CD14-positive monocyte (primary cell): Measurements from ENCODE around the gene TPRKB. TPM values are rescaled to one million over a fixed set of nuclear protein-coding genes. Genes with fewer than 3 reads are reported as not detected.
"Not testable (repeated sequence)": the region's sequence is repeated elsewhere in the genome, so short reads cannot be mapped to it uniquely, and the experiment has no call there.

Experiments
- DNase-seq, 3 donors: peaks; one replicate each; pipeline ENCODE4 v3.0.0-alpha.2; 2011 to 2022
- H2AFZ ChIP-seq: 2 replicates; pipeline ENCODE4 v1.6.0; 2012; ENCODE audit warnings: mild to moderate bottlenecking, low read depth, low read length, inconsistent platforms; ENCODE audit not compliant: insufficient read depth, poor library complexity, severe bottlenecking
- H3K27ac ChIP-seq, 2 donors: 1 replicate in 1 of 2; 2 replicates in 1 of 2; pipeline ENCODE4 v1.5.1; 2012 to 2013; ENCODE audit warnings: low read length in 2 of 2, control low read depth in 1 of 2, inconsistent platforms in 1 of 2, low read depth in 1 of 2, mild to moderate bottlenecking in 1 of 2
- H3K27me3 ChIP-seq, 2 donors: one replicate each; pipeline versions ENCODE4 v1.6.0 to v1.6.1; 2011 to 2013; ENCODE audit warnings: low read length in 2 of 2; ENCODE audit not compliant: control insufficient read depth in 2 of 2, insufficient read depth in 2 of 2
- H3K36me3 ChIP-seq, 2 donors: replicated peaks in 1 of 2; 1 replicate in 1 of 2; 2 replicates in 1 of 2; pipeline versions ENCODE4 v1.5.1 to v1.6.1; 2012 to 2013; ENCODE audit warnings: low read length in 2 of 2, control low read depth in 1 of 2, inconsistent platforms in 1 of 2, mild to moderate bottlenecking in 1 of 2; ENCODE audit not compliant: insufficient read depth in 2 of 2, control insufficient read depth in 1 of 2
- H3K4me1 ChIP-seq, 2 donors: 1 replicate in 1 of 2; 2 replicates in 1 of 2; pipeline versions ENCODE4 v1.5.1 to v1.6.1; 2012 to 2013; ENCODE audit warnings: low read length in 2 of 2, control low read depth in 1 of 2, inconsistent platforms in 1 of 2, mild to moderate bottlenecking in 1 of 2, moderate library complexity in 1 of 2; ENCODE audit not compliant: insufficient read depth in 2 of 2, control insufficient read depth in 1 of 2
- H3K4me2 ChIP-seq: replicated peaks from 2 replicates; pipeline ENCODE3; 2012; ENCODE audit warnings: low read length, moderate library complexity, mild to moderate bottlenecking; ENCODE audit not compliant: poor library complexity, severe bottlenecking; ENCODE audit errors: extremely low read depth
- H3K4me3 ChIP-seq, 3 experiments: fragments of 200-600 bp in 1 of 3; sonication (generic) in 1 of 3; replicated peaks in 1 of 3; 1 replicate in 2 of 3; 2 replicates in 1 of 3; pipeline ENCODE4 v1.5.1; 2011 to 2013; ENCODE audit warnings: low read length in 3 of 3, mild to moderate bottlenecking in 3 of 3, control low read depth in 2 of 3, low read depth in 2 of 3, inconsistent platforms in 1 of 3, moderate library complexity in 1 of 3
- H3K79me2 ChIP-seq: 2 replicates; pipeline ENCODE4 v1.6.0; 2012; ENCODE audit warnings: mild to moderate bottlenecking, control low read depth, inconsistent platforms, low read length, moderate library complexity; ENCODE audit not compliant: insufficient read depth
- H3K9ac ChIP-seq: 2 replicates; pipeline ENCODE4 v1.6.0; 2017; ENCODE audit warnings: low read length, mild to moderate bottlenecking; ENCODE audit not compliant: insufficient read depth, poor library complexity, severe bottlenecking
- H3K9me3 ChIP-seq, 2 donors: replicated peaks in 1 of 2; 1 replicate in 1 of 2; 2 replicates in 1 of 2; pipeline versions ENCODE4 v1.5.1 to v1.6.1; 2012 to 2013; ENCODE audit warnings: low read length in 2 of 2, control low read depth in 1 of 2; ENCODE audit not compliant: control insufficient read depth in 1 of 2, insufficient read depth in 1 of 2
- H4K20me1 ChIP-seq: 2 replicates; pipeline ENCODE4 v1.6.0; 2012; ENCODE audit warnings: mild to moderate bottlenecking, low read length, control low read depth, moderate library complexity; ENCODE audit not compliant: insufficient read depth
- H3K27ac Mint-ChIP-seq, 7 donors: one replicate each; pipeline ENCODE4 v1.8.0; 2020; ENCODE audit warnings: mild to moderate bottlenecking in 7 of 7, mixed read lengths in 7 of 7, moderate library complexity in 6 of 7, inconsistent platforms in 2 of 7
- H3K27me3 Mint-ChIP-seq, 3 donors: one replicate each; pipeline ENCODE4 v1.8.0; 2021 to 2022; ENCODE audit warnings: low read depth in 3 of 3, mild to moderate bottlenecking in 3 of 3, mixed read lengths in 3 of 3, moderate library complexity in 3 of 3, inconsistent platforms in 1 of 3
- H3K36me3 Mint-ChIP-seq, 2 donors: one replicate each; pipeline ENCODE4 v1.8.0; 2020; ENCODE audit warnings: mixed read lengths in 2 of 2, inconsistent platforms in 1 of 2, mild to moderate bottlenecking in 1 of 2
- H3K4me1 Mint-ChIP-seq: one replicate; pipeline ENCODE4 v1.8.0; 2020; ENCODE audit warnings: mild to moderate bottlenecking, mixed read lengths
- H3K4me3 Mint-ChIP-seq, 2 donors: one replicate each; pipeline ENCODE4 v1.8.0; 2020; ENCODE audit warnings: mild to moderate bottlenecking in 2 of 2, mixed read lengths in 2 of 2, moderate library complexity in 1 of 2
- H3K9me3 Mint-ChIP-seq, 7 donors: one replicate each; pipeline ENCODE4 v1.8.0; 2020 to 2022; ENCODE audit warnings: mixed read lengths in 7 of 7, mild to moderate bottlenecking in 6 of 7, moderate library complexity in 6 of 7, inconsistent platforms in 2 of 7
- WGBS: methylation state at CpG from one replicate; pipeline ENCODE4 v1.1.5; 2013; ENCODE audit warnings: missing lambda C conversion rate; ENCODE audit not compliant: insufficient coverage; 5-methylcytosine and 5-hydroxymethylcytosine counted together
- intact Hi-C, 2 donors: fragments of 100-400 bp; cut with micrococcal nuclease; formaldehyde crosslinking; loops; one replicate each; pipeline versions ENCODE4 v1.15.0 to v1.15.1; 2023
- polyA plus RNA-seq, 3 donors: library from polyadenylated mRNA; depleted of rRNA in 1 of 3; unstranded in 2 of 3; stranded (reverse) in 1 of 3; fragments of 300-500 nt in 2 of 3; fragments of >200 nt in 1 of 3; fragmentation: Illumina TruSeq in 2 of 3; gene quantifications; 1 replicate in 2 of 3; 2 replicates in 1 of 3; pipeline ENCODE4 v1.2.3, GENCODE V29; 2012 to 2021
- TF ChIP-seq, protein P1 (sequence below): fragments of 200-600 bp; IDR thresholded peaks from one replicate; pipeline ENCODE4 v1.8.0; 2022; ENCODE audit warnings: antibody characterized with exemption, mild to moderate bottlenecking

TPRKB gene
- polyA plus RNA-seq, 3 donors: 26.9 to 69.1 (median 65.8) TPM

DNA sequence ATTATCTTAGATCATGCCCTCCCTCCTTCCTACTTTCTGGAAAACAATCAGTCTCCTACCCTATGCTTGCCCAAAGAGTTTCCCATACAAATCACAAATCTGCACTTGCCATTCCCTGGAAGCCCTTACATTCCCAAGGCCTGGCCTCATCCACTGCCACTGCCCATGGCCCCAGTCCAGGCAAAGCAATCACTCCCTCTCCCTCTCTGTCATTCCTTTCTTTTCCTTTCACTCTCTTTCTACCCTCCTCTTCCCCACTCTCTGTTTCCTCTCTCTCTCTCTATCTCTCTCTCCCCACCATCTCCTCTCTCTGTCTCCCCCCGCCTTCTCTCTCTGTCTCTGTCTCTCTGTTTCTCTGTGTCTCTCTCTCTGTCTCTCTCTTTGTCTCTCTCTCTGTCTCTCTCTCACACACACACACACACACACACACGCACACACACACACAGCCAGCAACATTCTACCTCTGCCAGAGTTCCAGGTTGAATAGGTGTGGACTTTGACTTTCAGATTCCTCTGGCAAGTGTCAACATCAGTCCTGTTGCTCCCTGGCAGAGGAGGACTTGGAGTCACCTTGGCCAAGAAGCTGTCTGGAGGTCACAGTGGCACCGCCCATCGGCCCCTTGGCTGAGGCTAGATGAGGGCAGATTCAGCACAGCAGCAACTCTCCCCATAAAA, 51.2 kb downstream of the TPRKB start:
- H3K4me3 Mint-ChIP-seq: no peak overlapping the region
- no peaks in the 10 kb centered on the region for H3K36me3 Mint-ChIP-seq
- Histone ChIP-seq H3K4me2 (no peak overlapping the region), H3K36me3 (no peaks in the 10 kb centered on the region), H3K9me3 (no peaks in the 10 kb centered on the region), H3K79me2 (no peaks in the 10 kb centered on the region), H3K9ac (no peak overlapping the region), H3K4me3 (no peak overlapping the region), H3K27ac (no peak overlapping the region), H2AFZ (no peak overlapping the region), H3K4me1 (no peaks in the 10 kb centered on the region), H4K20me1 (no peaks in the 10 kb centered on the region), H3K27me3 (no peaks in the 10 kb centered on the region)
- DNase-seq: no peak
- intact Hi-C loops: no loop called here
- WGBS: 93% methylated on average over 3 of the region's 4 CpGs
- peak overlapping the region in 1 of 7 donors; percentile 55 for H3K27ac Mint-ChIP-seq
- H3K27me3 Mint-ChIP-seq: peaks cover 0 to 8% (median 2%) of the 10 kb centered on the region in 3 donors
- peaks cover 0 to 3% (median 0%) of the 10 kb centered on the region in 7 donors for H3K9me3 Mint-ChIP-seq
- peaks cover 8% of the 10 kb centered on the region for H3K4me1 Mint-ChIP-seq
- TF ChIP-seq, protein P1, sequence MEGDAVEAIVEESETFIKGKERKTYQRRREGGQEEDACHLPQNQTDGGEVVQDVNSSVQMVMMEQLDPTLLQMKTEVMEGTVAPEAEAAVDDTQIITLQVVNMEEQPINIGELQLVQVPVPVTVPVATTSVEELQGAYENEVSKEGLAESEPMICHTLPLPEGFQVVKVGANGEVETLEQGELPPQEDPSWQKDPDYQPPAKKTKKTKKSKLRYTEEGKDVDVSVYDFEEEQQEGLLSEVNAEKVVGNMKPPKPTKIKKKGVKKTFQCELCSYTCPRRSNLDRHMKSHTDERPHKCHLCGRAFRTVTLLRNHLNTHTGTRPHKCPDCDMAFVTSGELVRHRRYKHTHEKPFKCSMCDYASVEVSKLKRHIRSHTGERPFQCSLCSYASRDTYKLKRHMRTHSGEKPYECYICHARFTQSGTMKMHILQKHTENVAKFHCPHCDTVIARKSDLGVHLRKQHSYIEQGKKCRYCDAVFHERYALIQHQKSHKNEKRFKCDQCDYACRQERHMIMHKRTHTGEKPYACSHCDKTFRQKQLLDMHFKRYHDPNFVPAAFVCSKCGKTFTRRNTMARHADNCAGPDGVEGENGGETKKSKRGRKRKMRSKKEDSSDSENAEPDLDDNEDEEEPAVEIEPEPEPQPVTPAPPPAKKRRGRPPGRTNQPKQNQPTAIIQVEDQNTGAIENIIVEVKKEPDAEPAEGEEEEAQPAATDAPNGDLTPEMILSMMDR: no peak

DNA sequence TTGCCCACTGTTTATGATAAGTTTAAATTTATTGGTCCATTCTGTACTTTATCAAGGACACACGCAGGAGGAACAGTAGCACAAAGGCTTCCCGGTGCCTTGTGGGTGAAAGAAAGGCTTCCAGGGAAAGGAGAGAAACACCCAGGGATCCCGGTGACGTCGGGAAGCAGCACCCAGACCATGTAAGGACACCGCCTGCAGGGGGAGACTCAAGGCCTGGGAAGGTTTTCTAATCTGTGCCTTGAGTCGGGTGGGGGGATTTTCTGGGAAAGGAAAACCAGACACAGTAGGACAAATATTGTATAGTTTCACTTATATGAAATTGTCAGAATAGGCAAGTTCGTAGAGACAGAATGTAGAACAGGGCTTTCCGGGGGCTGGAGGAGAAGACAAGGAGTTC, 52.2 kb downstream of the TPRKB start:
- H3K9me3 Mint-ChIP-seq, H3K4me3 ChIP-seq, H3K36me3 ChIP-seq, H3K79me2 ChIP-seq, DNase-seq, H3K4me3 Mint-ChIP-seq, H3K27me3 ChIP-seq, H3K27ac Mint-ChIP-seq, H3K4me1 Mint-ChIP-seq, H4K20me1 ChIP-seq, H3K4me2 ChIP-seq, H3K9ac ChIP-seq, H3K4me1 ChIP-seq, intact Hi-C loops, H3K36me3 Mint-ChIP-seq, H3K9me3 ChIP-seq, H2AFZ ChIP-seq, H3K27ac ChIP-seq, H3K27me3 Mint-ChIP-seq: not testable (repeated sequence)
- WGBS: no CpG with 5 or more reads among the region's 9 CpGs

DNA sequence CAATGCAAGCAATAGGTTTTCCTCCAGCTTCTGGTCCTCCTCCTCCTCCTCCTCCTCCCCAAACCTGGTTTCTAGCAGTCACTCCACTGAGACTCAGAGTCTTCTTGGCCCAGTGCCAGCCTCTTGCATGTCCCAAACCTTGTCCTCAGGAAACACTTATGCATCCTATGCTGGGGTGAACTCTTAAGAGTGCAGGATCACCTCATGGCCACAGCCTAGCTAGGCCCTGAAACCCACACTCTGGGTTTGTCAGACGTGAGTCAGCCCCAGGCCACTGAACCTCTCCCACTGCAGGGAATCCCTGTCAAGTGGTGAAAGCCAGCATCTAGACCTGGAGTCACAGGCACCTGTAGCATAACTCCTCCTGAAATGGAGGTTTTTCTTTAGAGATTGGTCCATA, 52.8 kb downstream of the TPRKB start:
- H3K4me3 ChIP-seq, H3K9me3 ChIP-seq, H3K36me3 ChIP-seq, H3K4me3 Mint-ChIP-seq, H3K4me2 ChIP-seq, intact Hi-C loops, H3K79me2 ChIP-seq, H3K36me3 Mint-ChIP-seq, H3K4me1 ChIP-seq, H4K20me1 ChIP-seq, H3K27ac ChIP-seq, H3K27ac Mint-ChIP-seq, H3K27me3 ChIP-seq, H3K27me3 Mint-ChIP-seq, H3K9ac ChIP-seq, H3K9me3 Mint-ChIP-seq, H3K4me1 Mint-ChIP-seq, DNase-seq, H2AFZ ChIP-seq: not testable (repeated sequence)
- WGBS: no CpG with 5 or more reads among the region's 1 CpG
